Measurements from ENCODE around the gene PNKD. TPM values are rescaled to one million over a fixed set of nuclear protein-coding genes. Genes with fewer than 3 reads are reported as not detected.

PNKD gene
- total and polyA plus RNA-seq, 9 donors, result 23.3 to 74.5 (median 48.1) TPM

DNA sequence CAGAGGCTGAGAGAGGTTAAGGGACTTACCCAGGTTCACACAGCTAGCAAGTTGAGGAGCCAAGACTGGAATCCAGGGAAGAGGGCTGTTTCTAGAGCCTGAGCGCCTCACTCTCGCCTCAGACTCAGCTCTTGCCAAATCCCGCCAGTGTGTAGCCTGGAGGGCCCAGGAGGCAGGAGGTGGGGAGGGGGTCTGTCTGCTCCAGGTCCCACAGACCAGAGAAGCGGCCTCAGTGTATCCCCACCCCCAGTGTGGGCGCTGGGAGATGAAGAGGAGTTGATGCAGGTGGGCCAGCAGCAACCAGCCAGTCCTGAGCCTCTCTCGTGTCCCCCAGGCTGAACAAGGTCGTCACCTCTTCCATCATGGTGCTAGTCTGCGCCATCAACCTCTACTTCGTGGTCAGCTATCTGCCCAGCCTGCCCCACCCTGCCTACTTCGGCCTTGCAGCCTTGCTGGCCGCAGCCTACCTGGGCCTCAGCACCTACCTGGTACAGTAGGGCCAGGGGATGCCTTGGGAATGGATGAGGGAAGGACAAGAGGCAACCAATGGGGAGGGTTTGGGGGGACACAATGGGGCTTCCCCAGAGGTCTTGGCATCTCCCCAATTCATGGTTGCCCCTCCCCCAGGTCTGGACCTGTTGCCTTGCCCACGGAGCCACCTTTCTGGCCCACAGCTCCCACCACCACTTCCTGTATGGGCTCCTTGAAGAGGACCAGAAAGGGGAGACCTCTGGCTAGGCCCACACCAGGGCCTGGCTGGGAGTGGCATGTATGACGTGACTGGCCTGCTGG, 124.2 kb downstream of the PNKD start:
- H3K4me3 ChIP-seq, result no peak overlapping the region
- no peaks in the 10 kb centered on the region for H3K36me3 ChIP-seq
- 84 to 88% (median 84%) methylated on average over 13 of the region's 13 CpGs for WGBS, 3 donors
- H3K27me3 ChIP-seq, result no peaks in the 10 kb centered on the region
- TF ChIP-seq, protein P1, sequence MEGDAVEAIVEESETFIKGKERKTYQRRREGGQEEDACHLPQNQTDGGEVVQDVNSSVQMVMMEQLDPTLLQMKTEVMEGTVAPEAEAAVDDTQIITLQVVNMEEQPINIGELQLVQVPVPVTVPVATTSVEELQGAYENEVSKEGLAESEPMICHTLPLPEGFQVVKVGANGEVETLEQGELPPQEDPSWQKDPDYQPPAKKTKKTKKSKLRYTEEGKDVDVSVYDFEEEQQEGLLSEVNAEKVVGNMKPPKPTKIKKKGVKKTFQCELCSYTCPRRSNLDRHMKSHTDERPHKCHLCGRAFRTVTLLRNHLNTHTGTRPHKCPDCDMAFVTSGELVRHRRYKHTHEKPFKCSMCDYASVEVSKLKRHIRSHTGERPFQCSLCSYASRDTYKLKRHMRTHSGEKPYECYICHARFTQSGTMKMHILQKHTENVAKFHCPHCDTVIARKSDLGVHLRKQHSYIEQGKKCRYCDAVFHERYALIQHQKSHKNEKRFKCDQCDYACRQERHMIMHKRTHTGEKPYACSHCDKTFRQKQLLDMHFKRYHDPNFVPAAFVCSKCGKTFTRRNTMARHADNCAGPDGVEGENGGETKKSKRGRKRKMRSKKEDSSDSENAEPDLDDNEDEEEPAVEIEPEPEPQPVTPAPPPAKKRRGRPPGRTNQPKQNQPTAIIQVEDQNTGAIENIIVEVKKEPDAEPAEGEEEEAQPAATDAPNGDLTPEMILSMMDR (IDR thresholded peaks at IDR 0.05), result no peak
- TF ChIP-seq POLR2A (IDR thresholded peaks at IDR 0.05) (no peak), EP300 (IDR thresholded peaks at IDR 0.05) (no peak)
- H3K4me1 ChIP-seq (ENCODE audit: insufficient read depth), result peaks cover 3% of the 10 kb centered on the region
- H3K27ac ChIP-seq, result no peak overlapping the region
- no peaks in the 10 kb centered on the region for H3K9me3 ChIP-seq
- intact Hi-C loops (cut with DNase I), result loop anchor here (5.0 to 10.0 kb wide), 4 partner anchors 92 to 210 kb away; partner anchors contain the start of gene TMBIM1 (in 1 of the 4)
- DNase-seq, result peak; percentile 43 to 65 (median 61)

DNA sequence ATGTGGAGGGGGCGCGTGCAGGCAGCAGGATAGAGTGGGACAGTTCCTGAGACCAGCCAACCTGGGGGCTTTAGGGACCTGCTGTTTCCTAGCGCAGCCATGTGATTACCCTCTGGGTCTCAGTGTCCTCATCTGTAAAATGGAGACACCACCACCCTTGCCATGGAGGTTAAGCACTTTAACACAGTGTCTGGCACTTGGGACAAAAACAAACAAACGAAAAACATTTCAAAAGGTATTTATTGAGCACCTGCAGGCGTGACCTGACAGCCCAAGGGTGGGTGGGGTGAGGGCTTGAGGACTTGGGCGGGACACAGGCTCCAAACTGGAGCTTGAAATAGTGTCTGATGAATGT, 124.7 kb downstream of the PNKD start:
- peaks cover 3% of the 10 kb centered on the region for H3K4me1 ChIP-seq (ENCODE audit: insufficient read depth)
- H3K27ac ChIP-seq, result no peak overlapping the region
- no peaks in the 10 kb centered on the region for H3K36me3 ChIP-seq
- WGBS, 3 donors, result 76 to 94% (median 91%) methylated on average over 6 of the region's 6 CpGs
- intact Hi-C loops (cut with DNase I), result loop anchor here in 2 of 4 donors (5.0 to 10.0 kb wide), 2 partner anchors 103 to 210 kb away; partner anchors contain the start of gene TMBIM1 (in 1 of the 2)
- TF ChIP-seq EP300 (IDR thresholded peaks at IDR 0.05), result no peak
- no peak for TF ChIP-seq POLR2A (IDR thresholded peaks at IDR 0.05)
- TF ChIP-seq, protein P1 (IDR thresholded peaks at IDR 0.05), result no peak
- no peak for DNase-seq
- H3K27me3 ChIP-seq, result no peaks in the 10 kb centered on the region
- no peaks in the 10 kb centered on the region for H3K9me3 ChIP-seq
- no peak overlapping the region for H3K4me3 ChIP-seq

DNA sequence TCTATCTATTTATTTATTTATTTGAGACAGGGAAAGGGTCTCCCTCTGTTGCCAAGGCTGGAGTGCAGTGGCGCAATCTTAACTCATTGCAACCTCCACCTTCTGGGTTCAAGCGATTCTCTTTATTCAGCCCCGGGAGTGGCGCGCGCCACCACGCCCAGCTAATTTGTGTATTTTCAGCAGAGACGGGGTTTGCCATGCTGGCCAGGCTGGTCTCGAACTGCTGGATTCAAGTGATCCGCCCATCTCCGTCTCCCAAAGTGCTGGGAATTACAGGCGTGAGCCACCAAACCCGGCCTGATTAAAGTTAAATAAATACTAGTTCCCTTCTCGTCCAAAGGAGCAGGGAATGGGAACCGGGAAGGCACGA, 125.1 kb downstream of the PNKD start:
- Histone ChIP-seq H3K27me3 (no peaks in the 10 kb centered on the region), H3K4me3 (peak overlapping the region; percentile 99), H3K27ac (peak overlapping the region in 1 of 2 donors; percentile 98), H3K9me3 (no peaks in the 10 kb centered on the region), H3K4me1 (ENCODE audit: insufficient read depth) (peaks cover 3% of the 10 kb centered on the region), H3K36me3 (no peaks in the 10 kb centered on the region)
- WGBS, 3 donors, result 26 to 38% (median 31%) methylated on average over 16 of the region's 16 CpGs
- intact Hi-C loops (cut with DNase I), result loop anchor here in 2 of 4 donors (5.0 to 10.0 kb wide), 2 partner anchors 103 to 211 kb away; partner anchors contain the start of gene TMBIM1 (in 1 of the 2)
- peak in 4 of 5 donors; percentile 36 to 63 (median 58) for DNase-seq
- TF ChIP-seq, protein P1 (IDR thresholded peaks at IDR 0.05), result no peak
- no peak for TF ChIP-seq EP300 (IDR thresholded peaks at IDR 0.05)
- TF ChIP-seq POLR2A (IDR thresholded peaks at IDR 0.05), result no peak

DNA sequence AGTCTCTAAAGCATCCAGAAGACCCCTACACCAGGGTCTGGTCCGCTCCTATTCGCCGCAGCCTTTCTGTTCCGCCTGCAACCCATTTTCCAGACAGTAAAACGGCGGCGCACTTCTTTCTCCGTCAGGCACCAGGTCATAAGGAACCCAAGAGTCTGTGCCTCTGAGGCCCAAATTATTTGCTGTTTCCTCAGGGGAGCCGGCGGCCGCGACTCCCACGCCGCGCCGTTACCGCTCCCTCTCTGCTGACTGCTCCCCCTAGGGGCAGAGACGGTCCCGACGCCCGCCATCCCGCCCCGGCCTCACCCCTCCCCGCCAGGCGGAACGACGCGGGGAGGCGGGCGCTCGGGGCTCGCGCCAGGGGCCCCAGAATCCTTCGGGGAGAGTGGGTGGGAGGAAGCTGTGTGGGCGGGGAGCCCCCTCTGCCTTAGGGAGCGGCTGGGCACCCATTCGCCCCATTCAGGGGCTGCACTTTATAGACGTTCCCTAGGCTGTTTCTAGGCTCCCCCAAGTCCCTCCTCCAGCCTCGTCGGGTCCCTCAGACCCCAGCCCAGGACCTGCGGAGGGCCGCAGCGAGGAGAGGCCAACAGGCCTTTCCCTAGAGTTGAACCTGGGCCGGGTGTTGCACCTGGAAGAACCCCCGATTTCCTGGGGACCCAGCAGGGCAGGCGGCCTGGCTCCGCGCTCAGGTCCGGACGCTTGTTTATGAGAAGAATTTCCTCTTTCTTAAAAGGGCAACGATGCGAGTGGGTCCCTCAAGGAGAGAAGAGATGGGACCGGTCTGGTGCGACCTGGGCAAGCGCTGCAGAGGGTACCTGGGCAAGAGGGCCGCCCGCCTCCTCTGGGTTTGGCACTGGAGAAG, 125.7 kb downstream of the PNKD start:
- Histone ChIP-seq H3K9me3 (no peaks in the 10 kb centered on the region), H3K4me3 (peak overlapping the region; percentile 99), H3K4me1 (ENCODE audit: insufficient read depth) (peaks cover 5% of the 10 kb centered on the region), H3K36me3 (no peaks in the 10 kb centered on the region), H3K27ac (peak overlapping the region; percentile 97 to 98), H3K27me3 (no peaks in the 10 kb centered on the region)
- intact Hi-C loops (cut with DNase I), result loop anchor here in 2 of 4 donors (5.0 to 10.0 kb wide), 2 partner anchors 104 to 211 kb away; partner anchors contain the start of gene TMBIM1 (in 1 of the 2)
- DNase-seq, result peak; percentile 96 to 97 (median 97)
- 1% methylated on average over 41 to 57 of the region's 57 CpGs for whole genome bisulfite sequencing, 3 donors
- TF ChIP-seq EP300 (IDR thresholded peaks at IDR 0.05) (no peak), POLR2A (IDR thresholded peaks at IDR 0.05) (peak; percentile 55)
- TF ChIP-seq, protein P1 (IDR thresholded peaks at IDR 0.05), result peak; percentile 92 to 98 (median 95)
